GM18507 (cell line): ENCODE results near the gene FBH1.
A peak's percentile ranks its signal among the peaks of the same experiment; 100 is the strongest.
"Not testable (repeated sequence)": the region's sequence is repeated elsewhere in the genome, so short reads cannot be mapped to it uniquely, and the experiment has no call there.

ENCODE experiments used
- DNase-seq: peaks from one replicate; pipeline ENCODE4 v3.0.0; 2011; ENCODE audit warnings: low read depth; ENCODE audit not compliant: insufficient read length; ENCODE audit errors: extremely low spot score
- FAIRE-seq: peaks from 2 replicates; lab custom pipeline; 2011; peaks lifted over from hg19 to GRCh38; lab: Jason Lieb, UNC

The FBH1 gene

DNA sequence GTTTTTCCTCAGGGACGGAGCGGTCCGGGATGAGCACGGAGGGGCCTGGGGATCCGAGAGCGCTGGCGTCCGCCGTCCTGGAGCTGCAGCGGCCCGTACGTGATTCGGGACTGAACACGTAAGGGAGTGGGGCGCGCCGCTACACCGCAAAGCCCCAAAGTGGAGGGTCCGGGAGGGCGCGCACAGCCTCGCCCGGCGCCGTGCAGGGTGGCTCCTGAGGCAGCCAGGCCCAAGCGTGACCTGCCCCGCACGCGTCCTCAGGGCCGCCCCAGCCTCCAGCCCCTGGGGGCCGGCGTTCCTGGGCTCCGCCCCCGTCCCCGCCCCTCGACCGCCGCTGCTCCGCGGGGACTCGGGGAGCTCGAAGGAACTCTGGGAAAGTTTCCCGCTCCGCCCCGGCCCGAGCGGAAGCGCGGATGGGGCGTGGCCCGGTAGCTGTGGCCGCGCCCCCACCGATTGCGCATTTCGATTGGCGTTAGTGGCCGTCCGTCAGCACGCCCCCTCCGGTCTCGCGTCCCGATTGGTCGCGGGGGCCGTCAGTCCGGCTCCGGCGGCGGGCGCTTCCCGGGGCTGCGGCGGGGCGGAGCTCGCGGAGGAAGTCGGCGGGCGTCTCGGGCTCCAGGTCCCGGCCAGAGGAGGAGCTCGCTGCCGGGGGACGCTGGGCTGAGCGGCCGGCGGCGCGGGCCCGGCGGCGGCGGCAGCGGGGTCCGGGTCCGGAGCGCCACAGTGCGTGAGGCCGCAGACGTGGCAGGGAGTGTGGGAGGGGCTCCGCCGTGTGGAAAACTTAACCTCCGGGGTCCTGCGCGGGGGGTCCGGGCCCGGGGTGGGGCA lies at the start of gene FBH1, which contains the start of gene ANKRD16:
Gene FBH1 (plus strand): TSS at position 620 of the 828 bp plus-strand sequence. CDS start 103 bp downstream, at position 723.
Gene ANKRD16 (minus strand): TSS at position 270 of the 828 bp plus-strand sequence. CDS start 539 bp downstream, outside the sequence.
- peak; percentile 89 for DNase-seq
- peak; percentile 94 for FAIRE-seq

GRCh38 chr10:5840314-5841307 lies 49.4 kb upstream of the FBH1 start:
- FAIRE-seq (peak; percentile 96), DNase-seq (peak; percentile 69)

DNA sequence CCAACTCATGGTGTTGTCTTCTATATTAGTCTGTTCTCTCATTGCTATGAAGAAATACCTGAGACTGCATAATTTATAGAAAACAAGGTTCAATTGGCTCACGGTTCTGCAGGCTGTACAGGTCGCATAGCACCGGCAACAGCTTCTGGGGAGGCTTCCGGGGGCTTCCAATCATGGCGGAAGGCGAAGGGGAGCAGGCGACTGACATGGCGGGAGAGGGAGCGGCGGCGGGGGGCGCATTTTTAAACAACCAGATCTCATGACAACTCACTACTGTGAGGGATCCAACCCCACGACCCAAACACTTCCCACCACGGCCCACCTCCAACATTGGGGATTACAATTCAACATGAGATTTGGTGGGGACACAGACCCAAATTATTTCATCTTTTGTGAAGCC lies 48.1 kb upstream of the FBH1 start:
- FAIRE-seq (no peak), DNase-seq (no peak)

GRCh38 chr10:5843686-5844344 lies 46.2 kb upstream of the FBH1 start:
- peak; percentile 60 for FAIRE-seq

GRCh38 chr10:5844345-5845055 lies 45.5 kb upstream of the FBH1 start:
- FAIRE-seq (peak; percentile 82), DNase-seq (no peak)

More at GRCh38 chr10:5843686-5844344, 46.2 kb upstream of the FBH1 start:
- DNase-seq, result no peak

DNA sequence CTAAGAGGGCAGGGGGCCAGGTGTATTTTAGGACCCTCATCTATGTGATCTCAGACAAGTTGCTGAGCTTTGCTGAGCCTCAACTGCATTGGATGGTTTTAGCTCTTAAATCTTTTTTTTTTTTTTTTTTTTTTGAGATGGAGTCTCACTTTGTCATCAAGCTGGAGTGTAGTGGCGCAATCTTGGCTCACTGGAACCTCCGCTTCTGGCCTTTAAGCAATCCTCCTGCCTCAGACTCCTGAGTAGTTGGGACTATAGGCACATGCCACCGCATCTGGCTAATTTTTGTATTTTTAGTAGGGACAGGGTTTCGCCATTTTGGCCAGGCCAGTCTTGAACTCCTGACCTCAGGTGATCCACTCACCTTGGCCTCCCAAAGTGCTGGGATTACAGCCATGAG lies 43.4 kb upstream of the FBH1 start:
- not testable (repeated sequence) for FAIRE-seq

DNA sequence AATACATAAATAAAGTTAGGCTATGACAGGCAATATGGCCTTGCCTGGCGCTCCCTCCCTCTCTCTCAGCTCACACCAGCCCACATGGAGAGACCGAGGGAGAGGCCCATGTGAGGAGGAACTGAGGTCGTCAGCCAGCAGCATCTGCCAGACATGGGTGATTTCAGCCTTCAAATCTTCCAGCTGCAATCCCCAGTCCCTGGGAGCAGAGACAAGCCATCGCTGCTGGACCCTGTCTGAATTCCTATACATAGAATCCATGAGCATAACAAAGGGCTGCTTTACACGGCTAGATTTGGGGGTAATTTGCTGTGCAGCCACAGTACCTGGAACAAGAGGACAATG lies 35.9 kb upstream of the FBH1 start:
- DNase-seq, result no peak
- FAIRE-seq, result no peak

More for the DNA sequence above, 43.4 kb upstream of the FBH1 start:
- not testable (repeated sequence) for DNase-seq

DNA sequence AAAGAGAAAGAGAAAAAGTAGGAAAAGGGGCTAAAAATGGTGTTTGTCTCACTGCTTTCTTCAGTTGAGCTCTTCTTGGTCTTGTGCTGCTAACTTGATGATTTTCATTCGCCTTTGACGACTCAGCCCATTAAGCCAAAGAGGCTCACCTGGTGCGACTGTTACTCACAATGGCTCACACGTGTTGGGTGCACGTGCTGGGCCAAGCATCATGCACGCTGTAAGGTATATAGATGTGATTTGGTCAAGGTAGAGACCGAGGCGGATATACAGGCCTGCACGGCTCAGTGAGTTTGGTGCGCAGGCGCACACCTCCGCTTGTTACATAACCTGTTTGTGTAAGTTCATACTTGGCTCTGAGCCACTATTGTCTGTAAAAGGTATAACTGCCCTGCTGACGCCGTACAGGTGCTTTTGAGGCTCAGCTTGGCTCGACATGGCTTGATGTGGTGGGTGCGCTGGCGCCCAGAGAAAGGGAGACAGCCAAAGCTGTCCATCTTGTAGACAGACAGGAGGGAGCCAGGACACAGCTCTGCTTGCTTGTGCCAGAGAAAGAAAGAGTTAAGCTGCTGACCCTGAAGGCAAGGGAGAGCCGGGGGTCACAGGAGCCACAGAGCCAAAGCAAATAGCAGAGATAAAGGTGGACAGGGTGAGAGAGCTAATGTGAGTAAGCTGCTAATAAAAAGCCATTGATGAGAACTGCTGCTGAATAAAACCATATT lies 33.9 kb upstream of the FBH1 start:
- DNase-seq (no peak), FAIRE-seq (no peak)

GRCh38 chr10:5856701-5857004 lies 33.4 kb upstream of the FBH1 start:
- no peak for DNase-seq
- FAIRE-seq, result no peak

GRCh38 chr10:5858811-5859210 lies 31.2 kb upstream of the FBH1 start:
- FAIRE-seq (no peak), DNase-seq (no peak)

DNA sequence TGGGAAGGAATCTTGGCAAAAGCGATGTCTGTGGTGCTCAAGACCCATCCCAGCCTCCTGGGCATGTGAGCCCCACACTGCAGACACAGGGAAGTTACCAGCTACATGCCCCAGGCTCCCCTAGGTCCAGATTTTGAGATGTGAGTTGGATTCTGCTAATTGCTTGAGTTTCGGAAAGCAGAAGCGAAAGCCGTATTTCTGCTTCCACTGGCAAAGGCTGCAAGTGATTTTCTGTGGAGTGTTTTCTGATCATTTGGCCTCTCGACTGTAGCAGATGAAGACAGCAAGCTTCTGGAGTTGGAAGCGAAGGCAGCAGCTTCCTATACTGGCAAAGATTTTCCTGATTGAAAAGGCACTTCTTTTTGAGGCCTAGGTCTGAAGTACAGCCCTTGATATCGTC lies 30.0 kb upstream of the FBH1 start:
- DNase-seq (no peak), FAIRE-seq (no peak)

GRCh38 chr10:5862360-5862961 lies 27.6 kb upstream of the FBH1 start:
- DNase-seq (peak; percentile 78), FAIRE-seq (peak; percentile 97)

DNA sequence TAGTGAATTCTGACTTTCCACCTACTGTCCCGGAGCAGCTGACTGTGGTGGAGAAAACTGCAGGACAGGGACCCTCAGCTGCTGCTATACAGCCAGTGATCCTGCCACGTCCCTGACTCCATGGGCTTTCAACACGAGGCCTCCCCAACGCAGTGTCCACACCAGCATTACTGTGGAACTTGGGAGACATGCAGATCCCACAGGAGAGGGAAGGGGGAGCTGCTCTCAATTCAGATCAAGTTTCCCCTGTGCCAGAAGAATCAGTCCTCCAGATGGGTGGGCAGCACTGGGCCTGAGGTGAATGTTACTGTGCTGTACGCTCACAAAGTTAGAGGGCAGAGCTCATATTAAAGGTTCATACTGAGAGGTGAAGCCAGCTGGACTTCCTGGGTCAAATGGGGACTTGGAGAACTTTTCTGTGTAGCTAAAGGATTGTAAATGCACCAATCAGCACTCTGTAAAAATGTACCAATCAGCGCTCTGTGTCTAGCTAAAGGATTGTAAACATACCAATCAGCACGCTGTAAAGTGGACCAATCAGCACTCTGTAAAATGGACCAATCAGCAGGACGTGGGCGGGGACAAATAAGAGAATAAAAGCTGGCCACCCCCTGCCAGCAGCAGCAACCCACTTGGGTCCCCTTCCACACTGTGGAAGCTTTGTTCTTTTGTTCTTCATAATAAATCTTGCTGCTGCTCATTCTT lies 26.9 kb upstream of the FBH1 start:
- not testable (repeated sequence) for DNase-seq, FAIRE-seq

DNA sequence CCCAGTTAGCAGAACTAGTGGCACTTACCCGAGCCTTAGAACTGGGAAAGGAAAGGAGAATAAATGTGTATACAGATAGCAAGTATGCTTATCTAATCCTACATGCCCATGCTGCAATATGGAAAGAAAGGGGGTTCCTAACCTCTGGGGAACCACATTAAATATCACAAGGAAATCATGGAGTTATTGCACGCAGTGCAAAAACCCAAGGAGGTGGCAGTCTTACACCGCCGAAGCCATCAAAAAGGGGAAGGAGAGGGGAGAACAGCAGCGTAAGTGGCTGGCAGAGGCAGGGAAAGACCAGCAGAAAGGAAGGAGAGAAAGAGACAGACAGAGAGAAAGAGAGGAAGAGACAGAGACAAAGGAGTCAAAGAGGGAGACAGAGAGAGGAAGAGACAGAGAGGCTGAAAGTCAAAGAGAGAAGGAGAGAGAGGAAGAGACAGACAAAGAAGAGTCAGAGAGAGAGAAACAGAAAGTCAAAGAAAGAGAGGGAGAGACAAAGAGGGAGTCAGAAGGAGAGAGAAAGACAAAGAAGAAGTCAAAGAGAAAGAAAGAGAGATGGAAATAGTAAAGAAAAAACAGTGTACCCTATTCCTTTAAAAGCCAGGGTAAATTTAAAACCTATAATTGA lies 23.5 kb upstream of the FBH1 start:
- DNase-seq, FAIRE-seq: not testable (repeated sequence)

DNA sequence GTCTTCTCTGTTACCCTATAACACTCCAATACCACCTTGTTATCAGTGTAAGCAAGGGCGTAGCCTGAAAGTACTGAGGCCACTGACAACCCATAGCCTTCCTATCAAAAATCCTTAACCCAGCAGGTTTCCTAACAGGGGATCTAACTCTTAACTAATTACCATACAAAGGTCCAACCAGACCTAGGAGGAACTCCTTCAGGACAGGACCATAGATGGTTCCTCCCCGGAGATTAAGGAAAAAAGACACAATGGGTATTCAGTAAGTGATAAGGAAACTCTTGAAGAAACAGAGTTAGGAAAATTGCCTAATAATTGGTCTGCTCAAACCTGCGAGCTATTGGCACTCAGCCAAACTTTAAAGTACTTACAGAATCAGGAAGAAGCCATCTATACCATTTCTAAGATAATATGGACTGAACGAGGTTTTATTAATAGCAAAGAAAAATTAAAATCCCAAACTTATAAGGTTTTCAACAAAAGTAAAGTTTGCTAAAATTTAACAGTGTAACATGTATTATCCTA lies 22.9 kb upstream of the FBH1 start:
- FAIRE-seq, DNase-seq: not testable (repeated sequence)

DNA sequence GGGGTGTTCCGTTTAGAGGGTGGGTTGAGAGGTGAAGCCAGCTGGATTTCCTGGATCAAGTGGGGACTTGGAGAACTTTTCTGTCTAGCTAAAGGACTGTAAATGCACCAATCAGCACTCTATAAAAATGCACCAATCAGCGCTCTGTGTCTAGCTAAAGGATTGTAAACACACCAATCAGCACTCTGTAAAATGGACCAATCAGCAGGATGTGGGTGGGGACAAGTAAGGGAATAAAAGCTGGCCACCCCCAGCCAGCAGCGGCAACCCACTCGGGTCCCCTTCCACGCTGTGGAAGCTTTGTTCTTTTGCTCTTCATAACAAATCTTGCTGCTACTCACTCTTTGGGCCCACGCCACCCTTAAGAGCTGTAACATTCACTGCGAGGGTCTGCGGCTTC lies 21.7 kb upstream of the FBH1 start:
- FAIRE-seq, result not testable (repeated sequence)

DNA sequence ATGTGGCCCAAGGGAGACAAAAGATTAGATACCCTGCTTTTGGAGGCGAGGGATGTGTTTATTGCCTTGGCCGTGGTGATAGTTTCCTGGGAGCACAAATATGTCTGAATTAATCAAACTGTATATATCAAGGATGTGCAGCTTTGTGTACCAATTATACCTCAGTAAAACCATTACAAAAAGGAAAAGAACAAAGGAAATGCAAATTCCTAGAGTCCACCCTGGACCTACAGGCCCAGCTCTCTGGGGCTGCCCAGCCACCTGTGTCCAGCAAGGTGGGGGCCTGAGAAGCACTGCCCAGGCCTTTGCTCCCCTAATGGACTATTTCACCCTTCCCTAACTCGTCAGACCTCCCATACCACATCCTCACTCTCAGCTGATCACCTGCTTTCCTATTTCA lies 20.9 kb upstream of the FBH1 start:
- FAIRE-seq, result no peak

More for the DNA sequence above, 21.7 kb upstream of the FBH1 start:
- not testable (repeated sequence) for DNase-seq

More for the DNA sequence above, 20.9 kb upstream of the FBH1 start:
- DNase-seq, result no peak
